Inferior parietal cortex (tissue), 1 donor: Measurements from ENCODE around the gene IGHMBP2.

Source experiments
- DNase-seq: peaks from one replicate; pipeline ENCODE4 v3.0.0-alpha.2; 2016; ENCODE audit errors: extremely low spot score

The IGHMBP2 gene

DNA sequence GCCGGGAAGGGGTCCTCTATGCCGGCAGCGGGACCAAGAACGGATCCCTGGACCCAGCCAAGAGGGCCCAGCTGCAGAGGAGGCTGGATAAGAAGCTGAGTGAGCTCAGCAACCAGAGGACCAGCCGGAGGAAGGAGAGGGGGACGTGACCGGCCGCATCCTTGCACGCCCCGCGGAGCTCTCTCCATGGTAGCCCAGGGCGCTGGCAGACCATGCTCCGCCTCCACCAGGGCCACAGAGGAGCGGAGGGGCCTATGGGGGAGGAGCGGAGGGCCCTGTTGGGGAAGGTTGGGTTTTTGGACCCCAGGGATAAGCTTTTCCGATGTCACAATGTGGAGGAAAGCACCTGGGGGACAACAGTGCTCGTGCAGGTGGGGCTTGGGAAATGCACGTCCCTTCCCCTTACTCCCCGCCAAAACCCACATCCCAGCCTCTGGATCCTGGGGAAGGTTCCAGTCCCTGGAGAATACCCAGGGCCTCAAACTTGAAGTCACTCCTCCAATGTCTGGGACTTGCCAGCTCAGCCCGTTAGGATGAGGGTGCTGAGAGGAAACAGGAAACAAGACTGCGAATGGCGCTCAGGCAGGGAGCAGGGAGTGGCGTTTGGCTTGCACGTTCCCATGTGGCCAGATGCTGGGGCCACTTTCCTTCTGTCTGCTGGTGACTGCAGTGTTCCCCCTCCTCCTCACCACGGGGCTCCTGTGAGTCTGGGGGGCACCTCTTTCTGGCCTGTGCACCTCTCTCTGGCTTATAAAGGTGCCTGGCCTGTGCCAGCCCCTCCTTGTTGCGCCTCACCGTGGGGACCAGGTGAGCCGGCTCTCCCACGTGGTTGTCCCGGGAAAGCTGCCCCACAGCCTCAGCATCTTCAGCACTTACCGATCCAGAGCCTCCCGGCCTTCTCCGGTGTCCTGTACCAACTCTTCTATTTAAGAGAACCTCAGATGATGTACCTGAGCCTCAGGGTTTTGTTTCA is 36.2 kb downstream of the IGHMBP2 start:
- no peak for DNase-seq

- DNase-seq, result no peak
These were observed 37.1 kb downstream of the IGHMBP2 start for GRCh38 chr11:68940651-68941323.

GRCh38 chr11:68941324-68942094 is 37.8 kb downstream of the IGHMBP2 start:
- DNase-seq, result no peak

- DNase-seq, result no peak
These were observed 38.5 kb downstream of the IGHMBP2 start for GRCh38 chr11:68942095-68942620.

- DNase-seq, result no peak
These were observed 39.1 kb downstream of the IGHMBP2 start for GRCh38 chr11:68942751-68943271.

GRCh38 chr11:68946416-68947090 is 42.9 kb downstream of the IGHMBP2 start:
- peak; percentile 20 for DNase-seq

GRCh38 chr11:68947151-68947550 is 43.5 kb downstream of the IGHMBP2 start:
- DNase-seq, result no peak

- no peak for DNase-seq
These were observed 44.8 kb downstream of the IGHMBP2 start for GRCh38 chr11:68948496-68948895.

- DNase-seq, result no peak
These were observed 45.2 kb downstream of the IGHMBP2 start for GRCh38 chr11:68948935-68949334.

DNA sequence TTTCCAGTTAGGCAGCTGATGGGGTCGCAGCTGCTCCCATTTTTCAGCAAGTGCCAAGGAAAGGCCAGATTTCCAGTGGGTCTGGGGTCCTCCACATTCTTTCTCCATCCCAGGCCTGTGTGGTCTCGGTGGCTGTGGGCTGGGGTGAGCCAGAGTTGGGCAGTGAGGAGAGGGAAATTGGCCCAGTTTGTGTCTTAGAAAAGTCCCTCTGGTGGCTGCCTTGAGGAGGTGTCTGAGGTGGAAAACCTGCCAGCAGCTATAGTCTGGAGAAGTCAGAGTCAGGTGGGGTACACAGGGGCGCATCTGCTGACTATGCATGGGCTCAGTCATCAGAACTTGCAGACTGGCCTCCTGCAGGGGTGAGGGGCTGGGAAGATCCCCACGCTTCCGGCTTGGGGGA is 46.6 kb downstream of the IGHMBP2 start:
- DNase-seq, result no peak

GRCh38 chr11:68950762-68951161 is 47.1 kb downstream of the IGHMBP2 start:
- DNase-seq, result no peak

- DNase-seq, result no peak
These were observed 51.3 kb downstream of the IGHMBP2 start for GRCh38 chr11:68954836-68955606.

GRCh38 chr11:68955607-68955958 is 51.9 kb downstream of the IGHMBP2 start:
- no peak for DNase-seq

GRCh38 chr11:68956142-68956541 is 52.5 kb downstream of the IGHMBP2 start:
- DNase-seq, result no peak

- no peak for DNase-seq
These were observed 53.0 kb downstream of the IGHMBP2 start for GRCh38 chr11:68956547-68957254.

DNA sequence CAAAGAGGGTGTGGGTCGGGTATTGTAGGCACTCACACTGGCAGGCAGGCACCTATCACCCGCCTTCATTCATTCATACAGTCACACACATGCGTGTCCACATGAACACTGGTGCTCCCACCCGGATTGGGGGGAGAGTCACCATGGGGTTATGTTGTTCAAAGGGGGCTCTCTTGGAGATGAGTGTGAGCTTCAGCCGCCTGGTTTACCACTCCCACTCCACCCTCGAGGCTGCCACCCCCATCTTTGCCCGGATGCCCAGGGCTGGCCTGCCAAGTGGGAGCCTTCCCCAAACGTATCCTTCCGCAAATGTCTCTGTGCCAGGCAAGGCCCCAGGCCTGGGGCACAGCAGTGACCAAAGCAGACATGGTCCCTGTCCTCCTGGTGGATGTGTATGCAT is 54.5 kb downstream of the IGHMBP2 start:
- DNase-seq, result no peak

DNA sequence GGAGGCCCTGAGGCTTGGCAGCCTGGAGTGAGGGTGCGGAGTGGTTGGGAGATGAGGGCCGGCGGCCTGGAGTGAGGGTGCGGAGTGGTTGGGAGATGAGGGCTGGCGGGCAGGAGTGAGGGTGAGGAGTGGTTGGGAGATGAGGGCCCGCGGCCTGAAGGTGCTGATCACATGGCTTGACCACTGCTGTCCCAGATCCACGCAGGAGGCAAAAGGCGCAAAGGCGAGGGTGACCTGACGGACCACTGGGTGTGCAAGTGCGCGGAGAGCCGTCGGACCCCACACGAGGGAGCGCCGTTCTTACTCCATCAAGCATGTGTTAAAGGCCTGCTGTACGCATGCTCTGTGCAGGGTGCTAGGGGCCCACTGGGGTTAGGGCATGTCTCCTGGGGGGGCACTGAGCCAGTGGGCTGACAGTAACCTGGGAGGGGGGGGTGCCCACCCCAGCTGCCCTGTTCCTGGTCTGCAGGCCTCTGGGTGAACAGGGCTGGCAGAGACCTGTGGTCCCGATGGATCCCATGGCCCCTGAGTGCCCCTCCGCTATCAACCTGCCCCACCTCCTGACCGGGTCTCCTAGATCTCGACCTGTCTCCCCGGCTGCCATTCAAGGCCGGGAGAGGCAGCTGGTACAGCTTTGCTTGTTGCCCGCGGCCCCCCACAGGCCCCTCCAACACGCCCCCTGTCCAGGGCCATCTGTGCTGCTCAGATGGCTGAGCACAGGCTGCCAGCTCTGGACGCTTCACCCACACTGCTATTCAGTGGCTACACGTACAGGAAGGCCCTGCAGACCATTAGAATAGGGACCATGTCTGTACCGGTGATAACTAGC is 56.0 kb downstream of the IGHMBP2 start:
- no peak for DNase-seq

GRCh38 chr11:68960294-68961071 is 56.8 kb downstream of the IGHMBP2 start:
- no peak for DNase-seq
